Peyer's patch (tissue), 4 donors: ENCODE results near the gene MACROH2A2.

ENCODE experiments used
- POLR2A ChIP-seq, 2 donors: fragments of 450-650 bp; IDR thresholded peaks; one replicate each; pipeline ENCODE4 v1.5.1; 2017; ENCODE audit warnings: antibody characterized with exemption in 2 of 2, mild to moderate bottlenecking in 2 of 2, moderate library complexity in 2 of 2
- TF ChIP-seq, protein P1 (sequence below), 6 experiments: fragments of 450-650 bp in 4 of 6; fragments of 200-600 bp in 2 of 6; sonication (generic) in 1 of 6; IDR thresholded peaks; one replicate each; pipeline ENCODE4 v1.5.1; 2017 to 2019; ENCODE audit warnings: antibody characterized with exemption in 6 of 6, mild to moderate bottlenecking in 3 of 6, moderate library complexity in 1 of 6

DNA sequence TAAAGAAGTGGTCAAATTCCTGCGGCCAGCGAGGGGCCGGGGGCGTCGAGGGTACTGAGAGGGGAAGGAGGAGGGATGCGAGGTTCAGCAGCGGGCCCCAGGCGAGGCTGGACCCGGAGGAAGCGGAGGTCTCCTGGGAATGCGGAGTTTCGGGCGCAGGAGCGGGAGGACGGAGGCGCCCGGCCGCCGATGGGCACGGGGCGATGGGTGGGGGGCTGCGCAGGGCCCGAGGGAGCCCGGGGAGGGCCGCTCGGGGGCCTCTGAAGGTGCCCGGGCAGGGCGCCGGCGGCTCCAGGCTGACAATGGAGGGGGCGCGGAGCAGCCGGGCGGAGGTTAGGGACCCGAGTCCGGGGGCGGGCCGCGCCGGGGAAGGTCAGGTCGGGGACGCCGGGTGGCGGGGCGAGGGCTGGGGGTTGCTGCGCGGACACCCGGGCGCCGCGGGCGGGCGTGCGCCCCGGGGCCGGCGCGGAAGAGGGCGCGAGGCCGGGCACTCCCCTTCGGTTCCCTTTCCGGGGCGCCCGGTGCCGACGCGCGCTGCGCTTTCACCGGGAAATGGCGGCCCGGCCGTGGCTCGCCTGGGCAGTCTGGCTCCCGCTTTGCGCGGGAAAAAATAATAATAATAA lies 683 bp downstream of the MACROH2A2 start:
- TF ChIP-seq, protein P1, sequence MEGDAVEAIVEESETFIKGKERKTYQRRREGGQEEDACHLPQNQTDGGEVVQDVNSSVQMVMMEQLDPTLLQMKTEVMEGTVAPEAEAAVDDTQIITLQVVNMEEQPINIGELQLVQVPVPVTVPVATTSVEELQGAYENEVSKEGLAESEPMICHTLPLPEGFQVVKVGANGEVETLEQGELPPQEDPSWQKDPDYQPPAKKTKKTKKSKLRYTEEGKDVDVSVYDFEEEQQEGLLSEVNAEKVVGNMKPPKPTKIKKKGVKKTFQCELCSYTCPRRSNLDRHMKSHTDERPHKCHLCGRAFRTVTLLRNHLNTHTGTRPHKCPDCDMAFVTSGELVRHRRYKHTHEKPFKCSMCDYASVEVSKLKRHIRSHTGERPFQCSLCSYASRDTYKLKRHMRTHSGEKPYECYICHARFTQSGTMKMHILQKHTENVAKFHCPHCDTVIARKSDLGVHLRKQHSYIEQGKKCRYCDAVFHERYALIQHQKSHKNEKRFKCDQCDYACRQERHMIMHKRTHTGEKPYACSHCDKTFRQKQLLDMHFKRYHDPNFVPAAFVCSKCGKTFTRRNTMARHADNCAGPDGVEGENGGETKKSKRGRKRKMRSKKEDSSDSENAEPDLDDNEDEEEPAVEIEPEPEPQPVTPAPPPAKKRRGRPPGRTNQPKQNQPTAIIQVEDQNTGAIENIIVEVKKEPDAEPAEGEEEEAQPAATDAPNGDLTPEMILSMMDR (IDR thresholded peaks at IDR 0.05): no peak
- no peak for TF ChIP-seq POLR2A (IDR thresholded peaks at IDR 0.05)
